CD1c-positive myeloid dendritic cell (primary cell): Measurements from ENCODE around the gene ILK.

Experiments used
- DNase-seq: peaks from one replicate; pipeline ENCODE4 v3.0.0-alpha.2; 2016; ENCODE audit errors: extremely low spot score

ILK gene

DNA sequence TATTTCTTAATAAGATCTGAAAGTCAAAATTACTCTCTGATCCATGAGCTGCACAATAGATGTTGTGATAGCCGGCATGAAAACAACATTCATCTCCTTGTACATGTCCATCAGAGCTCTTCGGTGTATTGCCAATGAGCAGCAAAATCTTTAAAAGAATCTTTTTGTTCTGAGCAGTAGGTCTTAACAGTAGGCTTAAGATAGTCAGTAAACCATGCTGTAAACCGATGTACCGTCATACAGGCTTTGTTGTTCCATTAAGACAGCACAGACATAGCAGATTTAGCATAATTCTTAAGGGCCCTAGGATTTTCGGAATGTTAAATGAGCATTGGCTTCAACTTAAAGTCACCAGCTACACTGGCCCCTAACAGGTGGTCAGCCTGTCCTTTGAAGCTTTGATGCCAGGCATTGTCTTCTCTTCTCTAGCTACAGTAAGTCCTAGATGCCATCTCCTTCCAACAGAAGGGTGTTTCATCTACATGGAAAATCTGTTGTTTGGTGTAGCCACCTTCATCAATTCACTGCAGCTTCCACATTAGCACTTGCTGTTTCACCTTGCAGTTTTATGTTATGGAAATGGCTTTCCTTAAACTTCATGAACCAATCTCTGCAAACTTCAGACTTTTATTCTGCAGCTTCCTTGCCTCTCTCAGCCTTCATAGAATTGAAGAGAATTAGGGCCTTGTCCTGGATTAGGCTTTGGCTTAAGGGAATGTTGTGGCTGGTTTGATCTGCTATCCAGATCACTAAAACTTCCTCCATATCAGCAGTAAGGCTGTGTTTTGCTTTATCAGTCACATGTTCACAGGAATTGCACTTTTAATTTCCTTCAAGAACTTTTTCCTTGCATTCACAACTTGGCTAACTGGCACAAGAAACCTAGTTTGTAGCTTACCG, 28.5 kb upstream of the ILK start:
- DNase-seq, result no peak

DNA sequence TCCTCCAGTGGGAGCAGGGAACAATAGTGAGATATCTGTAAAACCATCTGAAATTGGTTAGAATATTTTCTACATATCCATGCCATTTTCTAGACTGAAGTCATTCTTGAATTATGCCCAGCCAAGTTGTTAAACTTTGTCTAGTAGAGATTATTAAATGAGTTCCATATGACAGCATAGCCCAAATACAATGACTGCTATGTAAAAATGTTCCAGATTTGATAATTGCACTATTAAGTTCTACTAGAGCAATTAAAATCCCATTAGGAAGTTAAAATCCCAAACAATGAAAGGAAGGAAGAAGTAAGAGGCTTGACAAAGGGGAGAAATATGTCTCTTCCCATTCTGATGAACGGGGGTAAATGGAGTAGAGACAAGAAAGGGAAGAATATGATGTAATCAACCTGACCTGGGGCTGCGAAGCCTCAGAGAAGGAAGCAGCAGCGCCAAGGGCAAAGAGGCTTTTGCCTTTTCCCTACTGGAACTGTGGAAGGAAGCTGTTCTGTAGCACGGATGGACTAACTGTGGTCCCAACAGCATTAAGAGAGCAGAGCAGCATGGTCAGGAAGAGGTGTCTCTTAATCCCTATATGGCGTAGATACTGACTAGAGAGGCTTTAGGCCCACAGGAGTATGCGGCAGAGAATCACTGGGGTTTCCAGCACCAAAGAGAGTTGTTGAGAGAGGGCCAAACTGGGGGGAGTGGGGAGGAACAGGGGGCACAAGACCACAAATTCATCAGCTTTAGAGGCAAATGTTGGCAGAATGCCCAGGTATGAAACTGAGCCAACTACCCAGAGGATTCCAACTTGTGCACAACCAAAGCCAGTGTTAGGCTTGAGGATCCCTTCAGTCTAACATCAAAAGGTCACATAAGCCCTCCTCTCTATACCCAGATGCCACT, 26.9 kb upstream of the ILK start:
- no peak for DNase-seq

DNA sequence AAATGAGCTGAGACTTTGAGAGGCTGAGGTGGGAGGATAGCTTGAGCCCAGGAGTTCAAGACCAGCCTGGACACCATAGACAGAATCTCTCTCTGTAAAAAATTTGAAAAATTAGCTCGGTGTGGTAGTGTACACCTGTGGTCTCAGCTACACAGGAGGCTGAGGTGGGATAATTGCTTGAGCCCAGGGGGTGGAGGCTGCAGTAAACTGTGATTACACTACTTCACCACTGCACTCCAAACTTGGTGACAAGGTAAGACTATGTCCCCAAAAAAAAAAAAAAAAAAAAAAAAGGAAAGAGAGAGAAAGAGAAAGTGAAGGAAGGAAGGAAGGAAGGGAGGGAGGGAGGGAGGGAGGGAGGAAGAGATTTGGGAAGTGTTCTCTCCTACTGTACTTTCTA, 25.4 kb upstream of the ILK start:
- no peak for DNase-seq

DNA sequence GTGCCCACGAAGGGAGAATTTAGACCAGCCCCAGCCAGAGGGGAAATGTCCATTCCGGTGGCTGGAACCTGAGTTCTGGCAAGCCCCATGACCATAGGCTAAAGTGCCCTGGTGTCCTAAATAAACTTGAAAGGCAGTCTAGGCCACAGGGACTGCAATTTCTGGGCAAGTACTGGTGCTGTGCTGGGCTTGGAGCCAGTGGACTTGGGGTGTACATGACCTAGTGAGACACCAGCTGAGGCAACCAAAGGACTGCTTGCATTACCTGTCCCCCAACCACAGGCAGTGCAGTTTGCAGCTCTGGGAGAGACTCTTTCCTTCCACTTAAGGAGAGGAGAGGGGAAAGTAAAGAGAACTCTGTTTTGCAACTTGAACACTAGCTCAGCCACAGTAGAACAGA, 23.9 kb upstream of the ILK start:
- DNase-seq, result no peak

DNA sequence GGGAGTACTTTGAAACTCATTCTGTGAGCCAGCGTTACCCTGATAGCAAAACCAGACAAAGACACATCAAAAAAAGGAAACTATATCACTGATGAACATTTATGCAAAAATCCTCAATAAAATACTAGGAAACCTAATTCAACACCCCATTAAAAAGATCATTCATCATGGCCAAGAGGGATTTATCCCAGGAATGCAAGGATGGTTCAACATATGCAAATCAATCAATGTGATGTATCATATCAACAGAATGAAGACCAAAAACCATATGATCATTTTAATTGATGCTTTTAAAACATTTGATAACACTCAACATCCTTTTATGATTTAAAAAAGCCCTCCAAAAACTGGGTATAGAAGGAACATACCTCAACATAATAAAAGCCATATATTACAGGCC, 20.0 kb upstream of the ILK start:
- no peak for DNase-seq

DNA sequence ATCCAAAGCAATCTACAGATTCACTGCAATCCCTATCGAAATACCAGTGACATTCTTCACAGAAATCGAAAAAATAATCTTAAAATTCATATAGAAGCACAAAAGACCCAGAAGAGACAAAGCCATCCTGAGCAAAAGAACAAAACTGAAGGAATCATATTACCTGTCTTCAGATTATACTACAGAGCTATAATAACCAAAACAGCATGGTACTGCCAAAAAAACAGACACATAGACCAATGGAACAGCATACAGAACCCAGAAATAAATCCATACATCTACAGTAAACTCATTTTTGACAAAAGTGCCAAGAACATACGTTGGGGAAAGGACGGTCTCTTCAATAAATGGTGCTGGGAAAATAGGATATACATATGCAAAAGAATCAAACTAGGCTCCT, 19.0 kb upstream of the ILK start:
- DNase-seq, result no peak

DNA sequence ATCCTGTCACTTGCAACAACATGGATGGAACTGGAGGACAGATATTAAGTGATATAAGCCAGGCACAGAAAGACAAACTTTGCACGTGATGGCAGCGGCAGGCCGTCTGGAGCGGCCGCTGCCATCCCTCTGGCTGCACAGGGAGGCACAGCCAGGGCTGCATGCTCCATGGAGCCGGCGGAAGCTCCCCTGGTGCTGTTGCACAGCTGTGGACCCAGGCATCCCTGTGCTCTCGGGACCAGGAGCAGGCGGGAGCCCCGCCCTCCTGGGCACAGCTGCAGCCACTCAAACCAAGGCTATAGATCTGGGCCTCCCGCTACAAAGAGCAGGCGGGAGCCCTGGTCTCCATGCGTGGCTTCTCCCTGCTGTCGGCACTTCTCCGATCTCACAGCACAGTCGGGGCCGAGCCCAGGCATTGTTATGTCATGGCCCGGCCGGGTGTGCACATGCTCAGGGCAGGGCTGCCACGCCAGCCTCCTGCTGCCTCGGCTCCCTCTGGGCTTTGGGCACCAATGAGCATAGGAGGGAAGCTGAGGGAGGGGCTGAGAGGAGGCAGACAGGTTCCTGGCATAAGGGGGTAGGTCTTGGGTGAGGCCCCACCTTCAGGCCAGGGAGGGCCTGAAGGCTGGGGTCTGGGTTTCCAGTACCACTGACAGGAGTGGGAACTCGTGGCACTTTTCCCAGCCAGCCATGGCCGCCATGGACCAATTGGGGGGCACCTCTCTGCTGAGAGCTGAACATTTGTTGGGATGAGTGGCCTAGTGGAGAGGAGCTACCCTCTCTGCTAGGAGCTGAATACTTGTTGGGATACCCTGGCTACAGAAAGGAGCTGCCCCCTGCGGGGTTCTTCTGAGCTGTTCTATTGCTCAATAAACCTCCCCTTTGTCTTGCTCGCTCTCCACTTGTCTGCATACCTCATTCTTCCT, 16.9 kb upstream of the ILK start:
- no peak for DNase-seq

DNA sequence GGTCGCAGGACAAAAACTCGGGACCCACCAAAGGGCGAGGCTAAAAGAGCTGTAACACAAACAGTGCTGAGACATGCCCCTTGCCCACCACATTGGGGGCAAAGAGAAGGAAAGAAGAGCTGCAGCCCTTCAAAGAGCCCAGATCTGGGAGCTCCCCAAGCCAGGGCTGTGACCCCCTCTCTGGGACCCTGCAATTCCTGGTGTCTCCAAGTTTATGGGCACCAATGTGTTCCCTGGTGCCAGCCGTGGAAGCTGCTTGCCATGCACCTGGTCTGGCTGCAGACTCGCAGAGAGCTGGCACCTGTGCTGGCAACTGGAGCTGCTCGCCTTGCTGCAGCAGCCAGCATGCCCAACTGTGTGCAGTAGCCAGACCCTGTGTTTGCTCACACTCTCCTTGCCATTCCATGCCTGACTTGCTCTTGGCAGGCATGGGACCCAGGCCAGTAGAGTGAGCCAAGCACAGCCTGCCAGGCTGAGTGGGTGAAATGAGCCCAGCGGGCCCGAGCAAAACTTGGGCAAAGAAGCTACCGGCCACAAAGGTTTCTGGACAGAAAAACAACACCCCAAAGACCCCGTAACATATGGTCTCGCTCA, 16.1 kb upstream of the ILK start:
- DNase-seq, result no peak

DNA sequence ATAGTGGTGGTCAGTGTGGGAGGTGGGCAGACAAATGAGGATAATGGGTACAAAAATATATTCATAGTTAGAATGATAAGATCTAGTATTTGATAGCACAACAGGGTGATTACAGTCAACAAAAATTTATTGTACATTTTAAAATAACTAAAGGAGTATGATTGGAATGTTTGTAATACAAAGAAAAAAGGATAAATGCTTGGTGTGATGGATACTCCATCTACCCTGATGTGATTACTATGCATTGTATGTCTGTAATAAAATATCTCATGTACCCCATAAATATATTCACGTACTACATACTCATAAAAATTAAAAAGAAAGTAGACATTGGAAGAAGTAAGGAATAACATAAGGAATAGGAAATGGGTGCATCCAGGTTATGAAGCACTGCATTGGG, 15.6 kb upstream of the ILK start:
- DNase-seq, result no peak

DNA sequence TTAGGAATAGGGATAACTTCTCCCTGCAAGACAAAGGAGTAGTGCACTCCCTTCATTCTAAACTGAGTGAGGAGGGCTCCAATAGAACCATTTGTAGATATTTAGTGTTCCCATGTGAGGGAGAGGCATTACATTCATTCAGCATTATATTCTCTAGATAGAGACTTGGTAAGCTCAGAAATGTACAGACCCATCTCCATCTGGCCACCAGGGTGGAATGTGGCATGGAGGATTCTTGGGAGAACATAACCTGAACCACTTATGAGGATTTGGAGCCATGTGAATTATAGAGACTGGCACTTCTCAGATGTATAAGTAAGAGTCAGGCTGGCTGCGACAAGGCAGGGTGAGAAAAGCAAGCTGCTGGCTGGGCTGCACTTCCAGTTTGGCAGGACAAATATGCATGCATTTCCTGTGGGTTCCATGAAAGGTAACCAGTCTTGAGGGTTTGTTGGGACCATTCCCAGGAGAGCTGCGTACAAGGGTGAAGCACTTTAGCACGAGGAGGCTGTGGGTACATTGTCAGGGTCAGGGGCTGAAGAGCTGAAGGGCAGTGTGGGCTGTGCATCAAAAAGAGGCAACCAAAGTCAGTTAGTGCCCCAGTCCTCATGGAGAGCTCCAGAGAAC, 9.3 kb upstream of the ILK start:
- no peak for DNase-seq

DNA sequence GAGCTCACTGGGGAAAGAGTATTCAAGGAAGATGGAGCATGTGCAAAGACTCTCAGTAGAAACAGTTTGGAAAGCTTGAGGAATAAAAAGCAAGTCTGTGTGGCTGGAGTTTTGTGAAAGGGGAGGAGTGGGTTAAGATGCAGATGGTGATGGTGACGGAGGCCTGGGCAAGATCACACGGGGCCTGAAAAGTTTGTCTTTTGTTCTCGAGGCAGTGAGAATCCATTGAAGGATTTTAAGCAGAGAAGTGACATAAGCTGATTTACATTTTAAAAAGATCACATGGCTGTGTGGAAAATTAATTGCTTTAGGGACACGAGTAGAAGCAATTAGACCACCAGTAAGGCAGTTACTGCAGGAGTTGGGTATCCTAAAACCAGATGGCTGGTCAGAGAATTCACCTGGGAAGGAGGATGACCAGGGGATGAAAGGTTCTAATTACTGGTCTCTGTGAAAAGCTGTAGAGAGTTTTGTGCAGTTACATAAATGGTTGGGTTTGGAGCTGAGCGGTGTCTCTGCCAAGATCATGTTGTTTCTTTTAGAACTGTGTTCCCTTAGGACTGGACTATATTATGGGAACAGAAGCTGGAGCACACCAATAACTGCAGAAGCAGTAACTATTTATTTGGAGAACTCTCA, 7.2 kb upstream of the ILK start:
- DNase-seq, result no peak

DNA sequence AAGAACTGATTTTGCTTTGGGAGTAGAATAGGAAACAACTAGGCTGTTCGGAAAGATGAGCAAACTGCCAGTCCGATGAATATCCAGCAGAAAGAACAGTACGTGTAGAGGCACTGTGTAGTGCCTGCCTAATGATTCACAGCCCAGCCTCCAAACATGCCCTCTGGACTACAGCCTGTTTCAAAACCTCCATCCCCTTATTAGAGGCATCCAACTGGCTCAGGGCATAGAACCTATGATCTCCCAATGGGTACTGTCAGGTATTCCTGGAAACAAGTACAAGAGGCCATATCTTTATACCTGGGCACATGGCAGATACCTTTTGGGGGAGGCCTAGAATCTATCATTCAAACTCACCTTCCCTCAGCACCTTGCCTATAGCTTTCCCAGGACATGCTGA, 5.0 kb upstream of the ILK start:
- DNase-seq, result no peak

DNA sequence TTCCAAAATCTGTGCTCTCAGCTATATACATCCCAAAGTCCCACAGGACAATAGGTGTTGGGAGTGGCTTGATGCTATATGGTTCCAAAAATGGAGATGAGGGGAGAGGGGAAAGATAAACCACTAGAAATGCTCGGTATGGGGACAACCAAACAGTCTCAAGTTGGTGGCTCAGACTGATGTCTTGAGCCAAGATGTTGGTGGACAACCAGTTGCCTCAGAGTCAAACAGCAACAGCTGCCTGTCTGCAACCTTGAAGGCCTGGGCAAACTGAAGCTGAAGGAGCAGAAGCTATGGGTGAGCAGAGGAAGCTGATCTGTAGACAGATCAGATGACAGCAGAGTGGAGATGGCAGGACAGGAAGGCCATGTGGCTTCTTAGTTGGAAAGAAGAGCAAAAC, 4.1 kb upstream of the ILK start:
- no peak for DNase-seq

DNA sequence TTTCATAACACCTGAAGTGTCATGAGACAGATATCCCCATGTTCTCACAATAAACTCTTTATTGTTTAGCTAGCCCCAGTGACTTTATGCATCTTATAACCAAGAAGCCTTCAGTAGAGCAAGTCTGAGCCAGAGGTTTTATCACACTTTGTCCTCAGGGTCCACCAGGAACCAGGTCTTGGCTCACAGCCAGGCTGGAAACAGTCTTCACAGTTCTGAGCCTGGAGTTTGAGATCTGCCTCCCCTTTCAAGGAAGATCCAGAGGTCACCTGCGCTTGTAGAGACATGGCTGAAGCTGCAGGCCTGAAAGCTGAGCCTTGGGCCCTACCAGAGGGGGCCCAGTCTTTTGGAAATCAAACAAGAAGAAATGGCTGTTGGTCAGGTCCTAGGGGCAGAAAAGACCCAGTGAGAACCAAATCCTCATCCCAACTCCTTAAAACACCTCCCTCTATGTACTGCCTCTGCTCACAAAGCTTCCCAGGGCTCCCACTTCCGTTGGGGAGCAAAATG, 3.6 kb upstream of the ILK start:
- DNase-seq, result no peak

DNA sequence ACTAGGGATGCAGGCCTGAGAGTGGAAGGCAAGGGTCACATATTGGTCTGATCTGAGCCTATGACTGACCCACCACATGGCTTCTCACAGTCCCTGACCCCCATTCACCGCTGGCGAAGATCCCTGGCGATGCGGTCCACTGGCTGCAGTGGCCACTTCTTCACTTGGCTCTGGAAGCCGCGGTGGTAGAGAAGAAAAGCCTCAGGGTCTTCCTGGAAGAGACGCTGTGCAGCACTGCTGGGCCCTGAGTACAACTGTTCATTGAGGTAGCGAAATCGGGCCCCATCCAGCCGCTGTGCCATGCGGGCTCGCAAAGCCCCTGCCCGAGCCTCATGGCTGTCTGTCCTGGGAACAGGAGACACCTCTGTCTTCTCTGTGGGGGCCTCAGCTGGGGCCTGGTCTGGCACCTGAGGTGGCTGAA, 2.5 kb upstream of the ILK start:
- no peak for DNase-seq

DNA sequence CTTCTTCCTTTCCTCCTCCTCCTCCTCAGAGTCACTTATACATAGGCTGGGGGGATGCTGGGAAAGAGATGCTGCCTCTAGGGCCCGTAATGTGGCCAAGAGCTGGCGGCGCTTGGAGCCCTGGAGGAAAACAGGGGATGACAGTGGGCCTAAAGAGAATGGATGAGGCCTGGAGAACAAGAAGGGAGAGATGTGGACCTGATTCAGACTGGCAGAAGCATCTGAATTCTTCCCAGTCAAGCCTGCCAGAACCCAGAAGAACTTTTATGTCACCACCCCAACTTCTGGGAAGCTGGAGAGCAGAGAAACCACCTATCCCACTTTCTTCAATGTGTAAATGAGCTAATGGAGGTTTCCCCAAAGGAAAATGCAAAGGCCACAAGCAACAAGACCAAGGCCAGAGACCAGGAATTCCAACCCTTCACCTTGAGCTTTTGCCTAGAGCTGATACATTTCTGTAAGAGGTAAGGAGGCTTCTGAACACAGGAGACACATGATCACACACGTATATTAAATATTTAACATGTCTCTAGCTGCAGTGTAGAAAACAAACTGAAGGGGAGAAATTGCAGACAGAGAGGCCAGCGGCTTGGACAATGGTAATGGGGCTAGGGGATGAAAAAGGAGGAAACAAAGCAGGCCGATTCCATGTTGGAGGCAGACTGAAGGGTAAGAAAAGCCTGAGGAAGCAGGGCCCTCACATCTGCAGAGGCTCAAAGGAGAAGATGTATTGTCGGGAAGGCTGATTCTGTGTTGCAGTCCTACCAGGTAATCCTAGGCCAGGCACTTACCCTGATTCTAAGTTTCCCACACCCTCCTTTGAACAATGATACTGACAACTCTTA, 1.3 kb upstream of the ILK start:
- DNase-seq, result no peak

DNA sequence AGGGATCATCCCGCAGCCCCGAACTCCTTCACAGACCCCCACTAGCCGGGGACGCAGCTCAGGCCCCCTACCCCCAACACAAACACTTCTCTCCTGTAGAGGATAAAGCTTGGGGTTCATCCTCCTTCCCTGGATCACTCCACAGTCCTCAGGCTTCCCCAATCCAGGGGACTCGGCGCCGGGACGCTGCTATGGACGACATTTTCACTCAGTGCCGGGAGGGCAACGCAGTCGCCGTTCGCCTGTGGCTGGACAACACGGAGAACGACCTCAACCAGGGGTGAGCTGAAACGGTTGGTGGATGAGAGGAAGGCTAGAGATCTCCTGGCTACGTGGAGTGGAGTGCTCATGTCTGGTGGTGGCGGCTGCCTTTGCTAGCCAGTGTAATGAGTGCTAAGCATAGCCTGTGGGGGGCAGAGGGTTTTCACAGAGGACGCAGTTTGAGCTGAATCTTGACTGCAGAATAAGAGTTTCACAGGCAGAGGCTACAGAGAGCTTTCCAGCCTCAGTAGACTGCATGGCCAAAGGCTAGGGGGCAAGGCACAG, 580 bp downstream of the ILK start:
- DNase-seq, result peak; percentile 40

DNA sequence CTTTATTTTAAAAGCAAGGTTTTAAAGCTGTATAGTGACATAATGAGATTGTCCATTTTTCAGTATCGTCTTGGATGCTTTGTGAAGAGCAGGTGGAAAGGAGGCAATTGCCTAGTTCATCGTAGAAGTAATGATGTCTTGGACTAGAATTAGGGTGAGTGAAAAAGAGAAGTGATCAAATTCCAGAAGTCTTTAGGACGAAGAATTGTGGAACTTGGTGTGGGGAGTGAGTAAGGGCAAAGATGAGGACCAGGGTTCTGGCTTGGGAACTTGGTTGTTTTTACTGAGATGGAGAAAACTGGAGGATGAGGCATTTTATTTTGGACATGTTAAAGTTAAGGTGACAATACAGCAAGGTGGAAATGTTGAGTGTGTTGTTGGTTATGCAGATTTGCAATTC, 1.2 kb downstream of the ILK start:
- DNase-seq, result peak; percentile 43
